Activated CD4-positive, alpha-beta T cell treated with anti-CD3 and anti-CD28 coated beads, Interleukin-2, amount 50 U/mL, for 1 hour (primary cell): ENCODE results near the gene SORCS3.

Source experiments
- DNase-seq: peaks from one replicate; pipeline ENCODE4 v3.0.0-alpha.2; 2020

The SORCS3 gene

DNA sequence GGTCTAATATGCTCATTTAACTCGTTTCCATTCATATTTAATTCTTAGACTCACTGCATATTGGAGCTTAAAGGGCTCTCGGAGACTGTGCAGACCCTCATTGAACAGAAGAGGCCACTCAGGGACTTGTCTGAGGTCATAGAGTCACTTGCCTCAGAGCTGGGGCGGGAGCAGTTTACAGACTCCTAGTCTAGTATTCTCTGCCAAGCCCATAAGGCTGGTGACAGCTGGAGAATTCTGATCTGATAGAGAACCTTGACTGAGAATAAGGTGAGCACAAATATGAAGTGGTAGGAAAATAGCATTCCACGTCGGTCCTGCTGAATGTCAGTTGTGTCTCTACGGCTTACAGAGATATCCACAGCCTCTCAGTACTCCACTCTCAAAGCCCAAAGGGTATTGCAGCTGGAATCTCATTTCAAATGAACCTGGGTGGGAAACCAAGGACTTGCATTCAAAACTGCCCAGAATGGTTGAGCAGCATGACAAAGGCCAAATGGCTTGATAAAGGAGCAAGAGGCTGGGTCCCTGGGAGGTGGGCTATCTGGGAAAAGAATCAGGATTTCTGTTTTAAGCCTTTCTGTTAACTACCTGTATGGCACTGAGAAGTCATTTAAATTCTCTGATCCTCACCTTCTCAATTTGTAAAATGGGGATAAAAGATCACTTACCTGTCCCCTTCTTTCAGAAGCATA, 283.2 kb downstream of the SORCS3 start:
- DNase-seq: no peak

- DNase-seq: no peak
Measured at GRCh38 chr10:104925232-104925851, 284.3 kb downstream of the SORCS3 start.

GRCh38 chr10:104928734-104929133, 287.6 kb downstream of the SORCS3 start:
- no peak for DNase-seq

- DNase-seq: no peak
Measured at GRCh38 chr10:104931612-104932134, 290.6 kb downstream of the SORCS3 start.

DNA sequence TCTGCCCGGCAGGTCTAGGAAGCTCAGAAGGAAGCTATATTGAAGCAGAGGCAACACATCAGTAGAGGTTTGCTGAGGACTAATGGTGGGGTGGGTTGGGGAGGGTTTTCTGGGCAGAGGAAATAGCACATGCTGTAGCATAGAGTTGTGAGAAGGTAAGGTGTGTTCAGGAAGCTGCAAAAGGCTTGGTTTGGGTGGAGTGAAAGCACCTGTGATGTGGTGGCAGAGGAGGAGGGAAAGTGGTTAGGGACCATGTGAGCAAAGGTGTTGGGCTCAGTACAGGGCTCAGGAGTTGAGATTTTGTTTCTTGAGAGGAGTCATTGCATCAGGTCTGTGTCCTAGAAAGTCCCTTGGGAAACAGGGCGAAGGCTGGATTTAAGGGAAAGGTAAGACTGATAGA, 294.6 kb downstream of the SORCS3 start:
- no peak for DNase-seq

DNA sequence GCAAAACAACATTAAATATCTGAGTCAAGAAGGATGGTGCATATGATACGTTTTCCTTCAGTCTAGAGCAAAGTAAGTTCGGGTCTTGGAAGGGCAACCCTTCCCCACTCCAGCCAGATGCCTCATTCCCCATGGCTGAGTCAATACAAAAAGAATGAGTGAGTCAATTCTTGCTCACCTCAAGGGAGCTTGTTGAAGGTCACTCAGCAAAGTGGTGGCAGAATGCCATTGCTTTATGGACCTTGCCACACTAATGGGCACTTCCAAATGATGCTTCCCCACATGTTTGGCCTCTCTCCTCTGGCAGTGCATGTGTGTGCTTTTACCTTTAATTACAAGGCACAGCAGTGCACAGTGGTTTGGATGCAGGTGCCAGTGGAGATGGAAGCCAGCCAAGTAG, 296.5 kb downstream of the SORCS3 start:
- DNase-seq: no peak

GRCh38 chr10:104938031-104938430, 296.9 kb downstream of the SORCS3 start:
- no peak for DNase-seq

- DNase-seq: no peak
Measured at GRCh38 chr10:104941662-104942061, 300.6 kb downstream of the SORCS3 start.

DNA sequence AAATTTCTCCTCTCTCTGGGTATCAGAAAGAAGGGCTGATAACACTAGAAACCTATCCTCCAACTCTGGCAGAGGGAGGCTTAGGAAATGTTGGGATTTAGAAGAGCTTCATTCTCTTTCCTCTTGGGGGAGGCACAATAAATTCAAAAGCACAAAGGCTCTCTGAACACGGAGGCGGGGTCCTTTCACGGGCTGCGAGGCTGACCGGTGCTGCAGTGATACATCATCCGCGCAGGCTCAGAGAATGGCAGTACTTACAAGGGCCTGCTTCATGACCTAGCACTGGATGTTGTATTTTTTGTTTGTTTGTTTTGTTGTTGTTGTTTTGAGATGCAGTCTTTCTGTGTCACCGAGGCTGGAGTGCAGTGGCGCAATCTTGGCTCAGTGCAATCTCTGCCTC, 306.2 kb downstream of the SORCS3 start:
- no peak for DNase-seq

GRCh38 chr10:104957178-104957841, 316.2 kb downstream of the SORCS3 start:
- no peak for DNase-seq

GRCh38 chr10:104966563-104967297, 325.6 kb downstream of the SORCS3 start:
- DNase-seq: no peak

- no peak for DNase-seq
Measured at GRCh38 chr10:104980368-104980767, 339.3 kb downstream of the SORCS3 start.

DNA sequence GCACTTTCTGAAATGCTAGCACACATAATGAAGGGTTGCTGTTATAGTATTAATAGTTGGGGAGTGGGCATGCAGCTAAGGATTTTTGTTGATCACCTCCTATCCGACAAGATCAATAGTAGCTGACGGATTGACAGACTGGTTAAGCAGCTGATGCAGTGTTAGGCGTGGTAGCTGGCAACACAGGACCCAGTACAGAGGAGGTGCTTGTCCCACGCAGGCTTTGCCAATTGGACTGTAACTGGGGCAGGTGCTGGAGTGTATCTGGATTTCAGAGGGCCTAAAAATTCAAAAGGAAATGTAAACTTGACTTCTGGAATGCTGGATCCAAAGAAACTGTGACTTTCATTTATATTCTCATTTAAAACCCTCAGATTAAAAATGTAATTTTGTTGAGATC, 340.9 kb downstream of the SORCS3 start:
- DNase-seq: no peak

DNA sequence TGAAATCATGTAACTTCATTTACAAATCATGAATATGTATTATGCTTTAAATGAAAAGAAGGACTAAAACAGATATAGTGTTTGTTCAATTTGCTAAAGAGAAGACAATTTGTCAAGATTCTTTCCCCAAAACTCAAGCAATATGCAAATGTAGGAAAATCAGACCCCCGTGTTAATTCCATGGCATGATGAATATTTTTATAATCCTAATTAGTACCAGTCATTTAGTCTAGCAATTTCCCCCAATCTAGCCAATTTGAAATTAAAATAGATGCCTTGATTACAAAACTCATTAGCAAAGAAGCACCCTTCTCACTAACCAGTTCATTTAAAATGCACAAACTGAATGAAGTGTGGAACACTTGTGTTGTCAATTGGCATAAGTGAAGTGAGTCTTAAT, 347.6 kb downstream of the SORCS3 start:
- no peak for DNase-seq

GRCh38 chr10:104989880-104990279, 348.8 kb downstream of the SORCS3 start:
- DNase-seq: no peak

GRCh38 chr10:104993085-104993484, 352.0 kb downstream of the SORCS3 start:
- no peak for DNase-seq

- no peak for DNase-seq
Measured at GRCh38 chr10:105001269-105001668, 360.2 kb downstream of the SORCS3 start.

DNA sequence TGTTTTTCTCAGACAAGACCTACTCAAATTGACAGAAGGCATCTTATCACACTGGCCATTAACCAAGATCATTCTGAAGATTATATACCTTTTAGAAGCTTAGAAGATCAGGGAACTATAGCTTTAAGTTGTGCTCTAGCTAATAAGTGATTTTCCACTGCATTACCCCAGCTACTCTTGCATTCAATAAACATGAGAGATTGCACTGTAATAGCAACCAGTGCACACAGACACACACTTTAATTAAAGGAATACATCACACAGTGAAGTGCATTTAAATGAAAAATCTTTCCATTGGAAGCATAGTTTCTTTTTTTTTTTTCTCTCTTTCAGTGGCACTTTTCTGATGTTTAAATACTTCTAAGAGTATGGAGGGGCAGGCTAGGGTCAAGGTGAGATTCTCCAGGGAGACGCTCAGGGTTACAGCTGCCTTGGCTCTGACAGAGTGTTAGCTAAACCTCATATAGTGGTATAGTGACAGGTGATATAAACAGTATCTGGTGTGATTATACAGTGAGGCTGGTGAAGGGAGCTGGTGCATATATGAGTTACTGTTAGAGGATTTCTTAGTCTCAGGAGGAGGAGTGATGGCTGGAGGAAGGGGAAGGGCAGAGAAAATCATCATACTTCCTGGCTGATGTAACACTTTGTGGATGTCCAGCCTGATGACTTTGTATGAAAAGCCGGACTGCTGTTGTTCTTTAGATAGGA, 369.5 kb downstream of the SORCS3 start:
- DNase-seq: no peak

GRCh38 chr10:105017116-105017515, 376.0 kb downstream of the SORCS3 start:
- DNase-seq: no peak

GRCh38 chr10:105017691-105018090, 376.6 kb downstream of the SORCS3 start:
- no peak for DNase-seq

DNA sequence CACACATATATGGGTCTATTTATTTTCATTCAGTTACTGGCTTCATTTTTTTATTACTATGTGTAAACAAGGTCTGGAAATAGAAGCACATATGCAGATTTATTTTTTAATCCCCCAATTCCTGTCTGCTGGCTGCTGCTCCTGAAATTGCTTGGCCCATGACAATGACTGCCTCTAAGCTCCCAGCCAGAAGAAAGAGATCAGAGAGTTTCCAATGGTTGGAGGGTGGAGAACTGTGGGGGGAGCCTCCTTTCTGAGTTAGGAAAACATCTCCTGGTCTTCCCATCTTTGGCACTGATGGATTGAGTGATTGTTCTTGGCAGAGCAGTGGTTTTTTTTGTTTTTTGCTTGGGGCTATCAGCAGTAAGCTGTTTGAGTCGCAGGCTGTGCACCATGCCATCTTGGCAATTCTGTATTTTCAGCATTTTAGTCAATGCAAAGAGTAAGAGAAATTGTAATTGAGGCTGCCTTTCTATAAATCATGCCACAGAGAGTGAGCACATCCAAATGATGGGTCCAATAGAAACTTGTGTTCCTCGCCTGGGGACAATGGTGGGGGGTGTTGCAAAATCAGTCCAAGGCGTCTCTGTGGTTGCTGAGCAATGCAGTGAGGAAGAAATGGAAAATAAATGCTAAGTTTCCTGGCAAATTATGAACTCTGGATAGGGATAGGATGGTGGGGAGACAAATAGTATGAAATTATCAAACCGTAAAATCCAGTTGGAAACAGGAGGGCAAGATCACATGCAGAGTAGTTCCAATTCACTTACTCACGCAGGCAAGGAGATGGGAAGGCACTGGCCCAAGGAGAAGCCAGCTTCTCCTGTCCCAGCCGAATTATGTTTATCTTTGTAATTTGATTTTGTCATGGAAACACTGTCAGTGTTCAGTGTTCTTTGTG, 382.4 kb downstream of the SORCS3 start:
- DNase-seq: no peak

DNA sequence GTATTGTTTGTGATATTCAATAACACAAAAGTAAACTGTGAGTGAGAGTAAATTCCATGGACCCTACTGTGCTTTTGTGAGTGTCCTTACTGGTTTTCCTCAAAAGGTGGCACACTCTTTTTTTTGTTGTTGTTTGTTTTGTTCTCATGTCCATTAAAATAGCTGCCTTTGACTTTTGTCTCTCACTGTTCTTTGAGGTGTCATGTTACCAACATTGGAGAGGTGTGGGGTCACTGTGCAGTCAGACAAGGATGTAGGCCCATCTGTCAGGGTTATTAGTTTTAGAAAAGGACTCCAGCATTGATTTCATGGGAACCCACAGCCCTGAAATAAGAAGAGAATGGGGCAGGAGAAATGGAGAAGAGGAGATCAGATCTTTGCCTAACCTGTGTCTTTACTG, 383.1 kb downstream of the SORCS3 start:
- DNase-seq: no peak
